Endometrium (tissue), 2 donors: Measurements from ENCODE around the gene CHST6.
"Not testable (repeated sequence)": the region's sequence is repeated elsewhere in the genome, so short reads cannot be mapped to it uniquely, and the experiment has no call there.

Source experiments
- FAIRE-seq: peaks from 2 replicates; lab custom pipeline; 2012; peaks lifted over from hg19 to GRCh38; lab: Jason Lieb, UNC
- donor health status: control.
- donor health status: control.

Gene CHST6

DNA sequence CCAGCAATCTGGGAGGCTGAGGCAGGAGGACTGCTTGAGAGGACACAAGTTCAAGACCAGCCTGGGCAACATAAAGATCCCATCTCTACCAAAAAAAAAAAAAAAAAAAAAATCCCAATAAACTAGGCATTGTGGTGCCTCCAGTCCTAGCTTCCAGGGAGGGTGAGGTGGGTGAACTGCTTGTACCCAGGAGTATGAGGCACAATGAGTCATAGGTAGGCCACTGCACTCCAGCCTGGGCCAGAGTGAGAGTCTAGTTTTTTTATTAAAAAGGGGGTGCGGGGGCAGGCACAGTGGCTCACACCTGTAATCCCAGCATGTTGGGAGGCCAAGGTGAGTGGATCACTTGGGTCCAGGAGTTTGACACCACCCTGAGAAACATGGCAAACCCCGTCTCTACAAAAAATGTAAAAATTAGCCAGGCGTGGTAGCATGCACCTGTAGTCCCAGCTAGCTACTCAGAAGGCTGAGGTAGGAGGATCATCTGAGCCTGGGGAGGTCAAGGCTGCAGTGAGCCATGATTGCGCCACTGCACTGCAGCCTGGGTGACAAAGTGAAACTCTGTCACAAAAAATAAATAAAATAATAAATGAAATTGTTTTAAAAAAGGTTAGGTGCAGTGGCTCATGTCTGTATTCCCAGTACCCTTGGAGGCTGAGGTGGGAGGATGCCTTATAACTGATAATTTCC lies 7.8 kb upstream of the CHST6 start:
- FAIRE-seq: no peak

DNA sequence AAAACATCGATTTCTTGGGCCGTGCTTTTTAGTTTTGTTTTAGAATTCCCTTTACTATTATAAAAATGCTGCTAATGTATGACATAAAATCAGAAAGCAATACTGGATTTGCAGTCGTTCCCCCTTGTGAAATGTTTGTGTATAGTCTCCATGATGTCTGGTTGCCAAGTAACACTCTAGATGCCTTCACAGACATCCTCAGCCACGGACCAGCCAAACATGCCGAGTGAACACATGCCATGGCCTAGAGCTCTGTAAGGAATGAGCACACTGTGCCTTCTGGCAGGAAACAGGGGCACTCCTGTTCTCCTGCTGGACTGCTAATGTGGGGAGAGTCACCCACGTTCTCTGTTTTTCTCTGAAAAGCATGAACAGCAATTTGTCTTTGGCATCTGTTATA lies 6.6 kb upstream of the CHST6 start:
- FAIRE-seq: not testable (repeated sequence)

GRCh38 chr16:75501359-75501758 lies 6.1 kb upstream of the CHST6 start:
- FAIRE-seq: no peak

DNA sequence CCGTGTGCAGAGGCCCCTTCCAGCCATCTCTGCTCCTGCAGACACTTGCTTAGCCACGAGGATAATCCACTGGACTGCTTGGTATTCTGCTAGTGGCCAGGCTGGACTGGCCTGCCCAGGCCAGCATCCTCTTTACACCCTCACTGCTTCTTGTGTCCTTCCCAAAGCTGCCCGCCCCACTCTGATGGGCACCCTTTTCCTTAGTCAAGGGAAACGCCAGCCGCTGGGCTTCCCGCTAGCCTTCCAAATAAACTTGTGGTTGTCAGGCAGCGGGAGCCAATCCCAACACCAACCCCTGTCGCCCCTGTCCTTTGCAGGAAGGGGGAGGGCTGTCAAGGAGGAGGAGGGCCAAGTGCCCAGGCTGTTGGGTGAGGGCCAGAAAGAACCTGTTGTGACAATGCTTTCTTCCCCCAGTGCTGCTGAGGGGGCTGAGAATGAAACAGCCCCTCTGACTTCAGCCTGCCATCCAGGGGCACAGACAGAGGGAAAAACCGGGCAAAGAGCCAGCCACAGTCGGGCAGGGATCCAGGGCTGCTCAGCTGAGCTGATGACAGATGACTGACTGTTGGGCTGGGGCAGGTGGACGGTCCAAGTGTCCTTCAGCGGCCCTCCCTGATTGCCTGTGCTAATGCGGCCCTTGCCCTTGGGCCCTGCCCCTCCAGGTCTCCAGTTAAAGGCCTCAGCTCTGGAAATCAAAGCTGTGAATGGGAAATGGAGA lies 3.5 kb upstream of the CHST6 start:
- FAIRE-seq: not testable (repeated sequence)

DNA sequence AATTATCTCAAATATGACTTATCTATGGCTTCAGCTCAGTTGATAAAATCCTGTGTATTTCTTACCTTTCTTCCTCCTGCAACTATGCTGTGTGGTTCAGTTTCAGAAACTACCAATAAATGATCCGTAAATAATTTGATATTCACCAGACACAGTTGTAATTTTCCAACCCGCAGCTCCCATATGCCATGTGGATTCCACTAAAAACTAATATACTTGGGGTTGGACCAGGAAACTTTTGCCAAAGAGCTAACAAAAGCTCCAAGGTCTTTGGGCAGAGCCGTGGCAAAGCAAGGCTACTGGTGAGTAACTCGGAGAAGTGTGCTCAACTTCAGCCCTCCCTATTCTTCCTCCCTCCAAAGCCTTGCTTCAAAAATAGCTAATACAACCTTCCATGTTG lies 2.3 kb upstream of the CHST6 start:
- FAIRE-seq: no peak

DNA sequence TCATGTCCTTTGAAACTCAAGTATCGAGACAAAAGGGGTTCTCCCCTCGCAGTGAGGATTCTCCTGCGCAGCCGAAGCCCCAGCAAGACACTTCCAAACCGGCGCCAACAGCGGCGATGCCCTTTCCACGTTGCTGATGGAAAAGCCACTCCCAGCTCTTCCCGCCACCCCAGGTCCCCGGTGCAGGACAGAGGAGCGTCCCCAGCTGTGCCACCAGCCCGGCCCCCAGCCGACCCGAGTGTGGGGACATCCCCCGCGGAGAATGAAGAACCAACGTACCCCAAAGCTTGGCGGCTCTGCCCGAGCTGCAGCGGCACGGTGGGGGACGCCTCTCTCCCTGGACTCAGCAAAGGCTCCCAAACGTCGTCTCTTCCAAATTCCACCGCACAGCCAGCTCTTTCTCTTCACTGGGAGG lies 573 bp downstream of the CHST6 start:
- FAIRE-seq: no peak

GRCh38 chr16:75494184-75494583 lies 1.1 kb downstream of the CHST6 start:
- no peak for FAIRE-seq

DNA sequence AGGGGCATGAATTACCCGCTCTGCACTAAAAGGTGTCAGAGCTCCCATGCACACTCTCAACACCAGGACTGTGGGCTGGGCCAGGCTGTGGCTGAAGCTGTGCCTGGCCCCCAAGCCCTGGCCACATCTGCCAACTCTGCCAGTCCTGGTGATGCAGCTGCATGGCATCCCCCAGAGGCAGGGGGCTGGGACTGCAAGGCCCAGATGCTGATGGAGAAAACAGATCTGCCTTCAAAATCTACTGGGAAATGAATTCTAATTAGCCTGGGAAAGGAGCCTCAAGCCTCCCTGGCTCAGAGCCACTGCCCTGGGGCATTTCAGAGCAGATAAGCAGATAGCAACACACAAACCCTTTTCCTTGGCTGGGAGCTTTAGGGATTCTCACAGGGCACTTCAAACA lies 3.4 kb downstream of the CHST6 start:
- no peak for FAIRE-seq

GRCh38 chr16:75488322-75488721 lies 6.9 kb downstream of the CHST6 start:
- no peak for FAIRE-seq

- FAIRE-seq: no peak
Measured at GRCh38 chr16:75486676-75487313, 8.4 kb downstream of the CHST6 start.

DNA sequence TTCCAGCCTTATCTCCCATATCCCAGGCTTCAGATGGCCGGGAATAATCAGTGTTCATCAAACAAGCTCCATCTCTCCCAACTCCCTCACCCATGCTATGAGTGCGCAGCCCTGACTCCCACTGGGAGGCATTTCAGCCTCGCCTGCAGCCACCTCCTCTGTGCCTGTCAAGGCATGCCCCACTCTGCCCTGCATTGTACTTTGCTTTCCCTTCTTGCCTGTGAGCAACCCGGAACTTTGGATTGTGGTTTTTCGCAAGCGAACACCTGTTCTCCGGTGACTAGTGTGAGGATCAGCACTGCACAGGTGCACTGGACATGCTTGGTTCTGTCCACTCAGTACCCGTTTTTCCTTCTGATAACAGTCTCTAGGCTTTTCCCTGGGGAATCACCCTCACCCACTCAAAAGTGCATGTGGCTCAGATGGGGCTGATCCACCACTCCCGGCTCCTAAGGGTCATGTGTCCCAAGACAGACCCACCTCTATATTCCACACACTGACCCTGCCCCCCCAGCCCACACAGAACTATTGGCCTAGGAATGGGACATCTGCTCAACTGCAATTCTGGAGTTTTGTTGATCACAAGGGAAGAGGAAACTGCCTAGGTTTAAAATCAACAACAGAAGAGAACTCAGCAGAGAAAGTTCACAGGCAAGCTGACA lies 9.1 kb downstream of the CHST6 start:
- FAIRE-seq: no peak

DNA sequence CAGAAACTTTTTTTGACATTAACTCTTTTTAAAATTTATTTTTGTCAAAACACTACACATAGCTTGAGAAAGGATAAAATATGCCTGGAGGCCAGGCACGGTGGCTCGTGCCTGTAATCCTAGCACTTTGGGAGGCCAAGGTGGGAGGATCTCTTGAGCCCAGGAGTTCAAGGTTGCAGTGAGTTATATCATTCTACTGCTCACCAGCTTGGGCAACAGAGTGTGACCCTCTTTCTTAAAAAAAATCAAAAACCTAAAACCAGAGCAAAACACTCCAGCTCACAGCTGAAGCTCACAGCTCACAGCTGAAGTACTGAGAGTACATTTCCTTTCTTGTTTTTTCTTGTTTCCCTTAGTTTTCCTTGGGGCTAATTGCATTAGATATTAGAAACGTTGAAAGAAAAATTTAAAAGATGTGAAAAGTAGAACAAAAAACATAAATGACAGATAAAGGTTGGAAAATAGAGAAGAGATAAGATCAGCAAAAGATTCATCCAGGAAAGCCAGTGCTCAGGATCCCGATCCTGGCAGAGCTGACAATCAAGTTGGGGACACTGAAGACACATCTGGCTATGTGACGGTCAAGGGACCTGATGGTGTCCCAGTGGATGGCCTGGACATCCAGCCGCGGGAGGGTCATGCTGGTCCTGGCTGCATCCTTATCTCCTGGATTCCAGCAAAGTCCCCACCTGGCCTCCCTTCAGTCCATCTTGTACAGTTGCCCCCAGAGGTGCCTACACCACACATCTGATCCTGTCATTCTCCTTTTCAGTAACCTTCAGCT lies 9.8 kb downstream of the CHST6 start:
- no peak for FAIRE-seq

DNA sequence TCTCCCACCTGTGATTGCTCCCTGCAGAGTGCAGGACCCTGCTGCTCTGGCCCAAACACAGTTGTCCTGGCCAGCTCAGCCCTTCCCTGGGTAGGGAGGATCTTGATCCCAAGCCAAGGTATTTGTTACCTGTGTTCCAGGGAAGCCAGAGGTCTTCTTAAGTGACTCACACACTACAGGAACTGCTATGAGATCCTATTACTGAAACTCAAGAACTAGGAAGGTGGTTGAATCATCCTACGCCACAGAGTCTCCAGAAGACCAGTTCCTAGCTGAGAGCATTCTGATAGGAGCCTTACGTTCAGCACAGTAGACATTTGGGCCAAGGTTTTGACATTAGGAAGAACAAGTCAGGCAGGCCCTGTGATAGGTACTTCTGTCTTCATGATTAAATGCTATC lies 12.0 kb downstream of the CHST6 start:
- no peak for FAIRE-seq

- no peak for FAIRE-seq
Measured at GRCh38 chr16:75482434-75483205, 12.6 kb downstream of the CHST6 start.

- FAIRE-seq: no peak
Measured at GRCh38 chr16:75481475-75481874, 13.8 kb downstream of the CHST6 start.

- no peak for FAIRE-seq
Measured at GRCh38 chr16:75479421-75479990, 15.7 kb downstream of the CHST6 start.

DNA sequence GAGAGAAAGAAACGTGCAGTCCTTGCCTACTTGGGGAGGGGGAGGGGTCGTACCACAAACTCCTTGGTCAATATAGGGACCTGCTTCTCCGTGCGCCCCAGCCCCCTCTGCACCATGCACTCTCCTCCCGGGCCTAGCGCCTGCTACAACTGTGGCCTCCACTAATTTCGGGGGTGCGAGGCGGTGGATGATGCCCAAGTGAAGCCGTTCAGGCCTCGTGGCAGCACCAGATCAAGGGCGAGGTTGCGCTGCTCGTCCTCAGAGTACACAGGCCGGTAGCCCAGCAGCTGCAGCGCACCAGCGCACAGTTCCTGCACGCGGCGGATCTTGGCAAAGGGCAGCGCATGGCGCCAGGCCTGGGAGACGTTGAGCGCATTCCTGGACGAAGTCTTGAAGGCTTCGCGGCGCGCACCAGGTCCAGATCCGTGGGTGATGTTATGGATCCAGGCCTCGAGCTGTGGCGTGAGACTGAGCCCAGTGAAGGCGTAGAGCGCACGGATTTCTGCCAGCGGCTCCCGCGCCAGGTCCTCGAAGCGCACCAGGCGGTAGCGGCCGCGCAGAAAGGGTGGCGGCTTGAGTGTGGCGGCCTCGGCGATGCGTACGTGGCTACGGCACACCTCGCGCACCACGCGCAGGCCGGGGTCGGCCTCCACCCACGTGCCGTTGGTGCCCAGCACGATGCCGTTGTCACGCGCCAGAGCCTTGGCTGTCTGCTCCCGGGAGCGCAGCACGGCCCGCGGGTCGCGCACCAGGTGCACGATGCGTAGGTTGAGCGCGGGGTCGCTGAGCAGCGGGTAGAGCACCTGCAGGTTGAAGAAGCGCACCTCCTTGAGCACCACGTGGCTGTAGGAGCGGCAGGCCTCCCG lies 16.5 kb downstream of the CHST6 start:
- FAIRE-seq: no peak

DNA sequence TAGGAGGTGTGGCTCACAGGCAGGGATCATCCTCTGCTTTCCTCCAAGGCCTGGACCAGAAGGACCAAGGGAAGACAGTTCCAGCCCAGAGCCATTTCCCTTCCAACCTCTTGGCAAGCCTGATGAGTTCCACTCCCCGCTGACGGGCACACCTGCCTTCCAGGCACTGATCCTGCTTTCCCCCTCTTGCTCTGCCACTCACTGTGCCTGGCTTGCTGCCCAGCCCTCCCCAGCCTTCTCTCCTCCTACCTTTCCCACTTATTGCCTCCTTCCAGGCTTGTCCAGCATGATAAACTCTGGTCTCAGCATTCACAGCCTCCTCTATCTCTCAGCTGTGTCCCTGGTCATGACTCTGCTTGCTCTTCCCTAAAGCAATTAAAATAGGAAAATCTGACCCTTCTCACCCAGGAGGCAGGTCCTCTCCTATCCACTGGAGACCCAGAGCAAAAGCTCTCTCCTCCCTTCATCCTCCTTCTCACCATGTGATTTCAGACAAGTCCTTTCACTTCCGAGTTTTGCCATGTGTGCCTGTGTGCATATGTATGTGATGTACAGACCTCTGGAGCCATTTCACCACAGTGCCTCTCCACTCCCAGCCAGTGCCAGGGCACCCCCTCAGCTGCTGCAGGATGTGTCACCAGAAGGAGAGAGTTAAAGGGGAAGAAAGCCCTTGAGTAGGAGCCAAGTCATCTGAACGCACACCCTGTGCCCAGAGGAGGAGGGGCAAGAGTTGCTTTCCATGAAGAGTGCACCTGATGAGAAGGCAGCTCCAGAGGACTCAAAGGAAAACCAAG lies 17.4 kb downstream of the CHST6 start:
- no peak for FAIRE-seq

DNA sequence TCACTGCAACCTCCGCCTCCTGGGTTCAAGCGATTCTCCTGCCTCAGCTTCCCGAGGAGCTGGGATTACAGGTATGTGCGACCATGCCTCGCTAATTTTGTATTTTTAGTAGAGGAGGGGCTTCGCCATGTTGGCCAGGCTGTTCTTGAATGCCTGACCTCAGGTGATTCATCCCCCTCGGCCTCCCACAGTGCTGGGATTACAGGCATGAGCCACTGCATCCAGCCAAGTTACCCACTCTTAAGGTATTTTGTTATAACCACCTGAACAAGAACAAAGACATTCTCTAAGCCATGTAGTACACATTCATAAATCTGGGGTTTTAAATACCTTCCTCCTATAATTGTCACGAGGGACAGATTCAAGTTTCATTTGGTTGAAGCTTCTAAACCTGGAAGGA lies 18.4 kb downstream of the CHST6 start:
- no peak for FAIRE-seq
